Upper lobe of left lung (tissue), 6 donors: ENCODE data around the gene CIZ1. TPM values are rescaled to one million over a fixed set of nuclear protein-coding genes. Genes with fewer than 3 reads are reported as not detected.
A peak's percentile ranks its signal among the peaks of the same experiment; 100 is the strongest.

ENCODE experiments used
- ATAC-seq, 2 donors: fragments of 200-7000 bp; cut with Tn5 transposase; one replicate each; pipeline ENCODE4 v1.9.1; 2022; ENCODE audit warnings: mild to moderate bottlenecking in 2 of 2, moderate library complexity in 2 of 2; ENCODE audit not compliant: low FRiP score in 2 of 2
- DNase-seq, 2 donors: peaks; one replicate each; pipeline ENCODE4 v3.0.0-alpha.2; 2019 to 2020
- H3K27ac ChIP-seq, 4 donors: fragments of 200-600 bp; sonication (generic); one replicate each; pipeline ENCODE4 v1.5.1; 2016 to 2019
- H3K27me3 ChIP-seq, 4 donors: fragments of 200-600 bp; sonication (generic); one replicate each; pipeline ENCODE4 v1.5.1; 2017 to 2019
- H3K36me3 ChIP-seq, 4 donors: fragments of 200-600 bp; sonication (generic); one replicate each; pipeline ENCODE4 v1.5.1; 2016 to 2019
- H3K4me1 ChIP-seq, 4 donors: fragments of 200-600 bp; sonication (generic); one replicate each; pipeline ENCODE4 v1.5.1; 2018 to 2019
- H3K4me3 ChIP-seq, 4 donors: fragments of 200-600 bp; sonication (generic); one replicate each; pipeline ENCODE4 v1.5.1; 2017 to 2019; ENCODE audit warnings: mild to moderate bottlenecking in 2 of 4, moderate library complexity in 1 of 4
- H3K9me3 ChIP-seq, 4 donors: fragments of 200-600 bp; sonication (generic); one replicate each; pipeline ENCODE4 v1.5.1; 2018 to 2019
- CTCF ChIP-seq, 6 experiments: fragments of 450-650 bp in 4 of 6; fragments of 200-600 bp in 2 of 6; sonication (generic) in 2 of 6; IDR thresholded peaks; one replicate each; pipeline ENCODE4 v1.5.1; 2016 to 2019; ENCODE audit warnings: antibody characterized with exemption in 6 of 6
- EP300 ChIP-seq, 4 donors: sonication (generic); formaldehyde crosslinking; IDR thresholded peaks; one replicate each; pipeline ENCODE4 v1.5.1; 2017; ENCODE audit warnings: antibody characterized with exemption in 4 of 4, control low read depth in 2 of 4
- POLR2A ChIP-seq, 4 donors: fragments of 450-650 bp; IDR thresholded peaks; one replicate each; pipeline ENCODE4 v1.5.1; 2016 to 2017; ENCODE audit warnings: antibody characterized with exemption in 4 of 4, mild to moderate bottlenecking in 2 of 4
- POLR2AphosphoS5 ChIP-seq, 2 donors: sonication (generic); formaldehyde crosslinking; IDR thresholded peaks; one replicate each; pipeline ENCODE4 v1.5.1; 2017; ENCODE audit warnings: antibody characterized with exemption in 2 of 2
- WGBS, 2 donors: methylation state at CpG; one replicate each; pipeline ENCODE4 v1.1.5; 2017 to 2018; 5-methylcytosine and 5-hydroxymethylcytosine counted together
- total RNA-seq, 6 donors: library from RNA; depleted of rRNA in 4 of 6; stranded (reverse); fragments of >200 nt in 4 of 6; gene quantifications; one replicate each; pipeline versions ENCODE4 v1.1.0 to v1.2.1, GENCODE V29; 2016 to 2021
- donor health status: DM: no; HTN: no; CAD: no; lungs with moderate emphysema.
- donor health status: DM: no; HTN: yes; CAD: no; lungs with severe emphysema.

CIZ1 gene
- total RNA-seq, 6 donors from 2014 or later: 53.4 to 136 (median 95.5) TPM

DNA sequence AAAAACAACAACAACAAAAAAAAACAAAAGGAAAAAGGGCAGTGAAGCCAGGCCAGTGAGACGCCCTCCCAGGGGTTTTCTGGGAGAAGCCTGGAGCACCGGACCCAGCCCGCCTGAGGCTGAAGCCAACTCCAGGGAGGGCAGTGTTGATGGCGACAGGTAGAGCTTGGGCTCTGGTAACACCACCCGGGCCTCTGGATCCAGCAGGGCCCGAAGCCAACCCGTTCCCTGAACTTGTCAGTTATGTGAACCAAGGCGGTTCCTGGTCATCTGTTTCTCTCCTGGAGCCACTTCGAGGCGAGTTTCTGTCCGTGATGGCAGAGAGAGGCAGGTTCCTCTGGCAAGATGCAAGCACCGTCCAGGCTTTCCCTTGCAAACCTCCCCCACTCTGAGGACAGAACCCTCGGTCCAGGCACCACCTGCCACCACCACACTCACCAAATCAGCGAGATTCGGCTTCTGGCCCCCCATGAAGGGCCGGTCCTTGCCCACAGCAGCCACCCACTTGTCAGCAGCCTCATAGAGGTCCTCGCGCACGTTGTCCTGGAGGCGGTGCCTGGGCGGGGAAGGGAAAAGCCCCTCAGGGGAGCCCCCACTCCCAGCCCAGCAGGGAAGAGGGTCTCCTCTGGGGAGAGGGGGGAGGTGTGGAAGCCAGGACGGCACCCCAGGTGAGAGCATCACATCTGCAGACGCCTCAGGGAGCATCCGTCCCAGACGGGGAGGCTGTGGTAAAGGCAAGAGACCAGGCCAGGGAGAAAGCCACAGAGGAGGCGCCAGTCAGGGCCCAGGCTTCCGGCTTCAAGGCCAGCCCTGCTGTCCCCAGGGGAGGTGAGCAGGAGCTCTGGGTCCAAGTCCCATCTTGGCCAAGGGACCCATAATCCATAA is 69.2 kb downstream of the CIZ1 start:
- H3K4me3 ChIP-seq: no peak overlapping the region
- TF ChIP-seq POLR2AphosphoS5 (IDR thresholded peaks at IDR 0.05) (no peak), POLR2A (IDR thresholded peaks at IDR 0.05) (no peak), EP300 (IDR thresholded peaks at IDR 0.05) (no peak), CTCF (IDR thresholded peaks at IDR 0.05) (no peak)
- no peak for DNase-seq
- peaks cover 4 to 41% (median 28%) of the 10 kb centered on the region in 4 donors for H3K36me3 ChIP-seq
- no peak overlapping the region for H3K27ac ChIP-seq
- 90 to 93% methylated on average over 13 to 27 of the region's 27 CpGs for WGBS, 2 donors
- ATAC-seq: no peak
- H3K4me1 ChIP-seq: peaks cover 23 to 31% (median 25%) of the 10 kb centered on the region in 4 donors
- H3K9me3 ChIP-seq: no peaks in the 10 kb centered on the region
- no peaks in the 10 kb centered on the region for H3K27me3 ChIP-seq

DNA sequence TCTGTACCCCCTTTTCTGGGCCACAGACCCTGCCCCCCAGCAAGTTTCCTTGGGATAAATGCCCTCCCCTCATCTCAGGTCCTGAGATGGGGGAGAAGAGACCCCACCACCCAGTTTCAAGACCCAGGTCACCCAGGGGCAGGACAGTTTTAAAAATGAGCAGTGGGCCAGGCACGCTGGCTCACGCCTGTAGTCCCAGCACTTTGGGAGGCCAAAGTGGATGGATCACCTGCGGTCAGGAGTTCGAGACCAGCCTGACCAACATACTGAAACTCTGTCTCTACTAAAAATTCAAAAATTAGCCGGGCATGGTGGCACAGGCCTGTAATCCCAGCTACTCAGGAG is 69.9 kb downstream of the CIZ1 start:
- H3K9me3 ChIP-seq: no peaks in the 10 kb centered on the region
- no peak for TF ChIP-seq CTCF (IDR thresholded peaks at IDR 0.05)
- no peak for TF ChIP-seq EP300 (IDR thresholded peaks at IDR 0.05)
- no peak for TF ChIP-seq POLR2A (IDR thresholded peaks at IDR 0.05)
- no peak for TF ChIP-seq POLR2AphosphoS5 (IDR thresholded peaks at IDR 0.05)
- no peak overlapping the region for H3K27ac ChIP-seq
- H3K27me3 ChIP-seq: no peaks in the 10 kb centered on the region
- no peak for ATAC-seq
- H3K36me3 ChIP-seq: peaks cover 4 to 41% (median 28%) of the 10 kb centered on the region in 4 donors
- 90 to 98% methylated on average over 5 of the region's 5 CpGs for WGBS, 2 donors
- H3K4me3 ChIP-seq: no peak overlapping the region
- no peak for DNase-seq
- H3K4me1 ChIP-seq: peaks cover 18 to 24% (median 20%) of the 10 kb centered on the region in 4 donors

DNA sequence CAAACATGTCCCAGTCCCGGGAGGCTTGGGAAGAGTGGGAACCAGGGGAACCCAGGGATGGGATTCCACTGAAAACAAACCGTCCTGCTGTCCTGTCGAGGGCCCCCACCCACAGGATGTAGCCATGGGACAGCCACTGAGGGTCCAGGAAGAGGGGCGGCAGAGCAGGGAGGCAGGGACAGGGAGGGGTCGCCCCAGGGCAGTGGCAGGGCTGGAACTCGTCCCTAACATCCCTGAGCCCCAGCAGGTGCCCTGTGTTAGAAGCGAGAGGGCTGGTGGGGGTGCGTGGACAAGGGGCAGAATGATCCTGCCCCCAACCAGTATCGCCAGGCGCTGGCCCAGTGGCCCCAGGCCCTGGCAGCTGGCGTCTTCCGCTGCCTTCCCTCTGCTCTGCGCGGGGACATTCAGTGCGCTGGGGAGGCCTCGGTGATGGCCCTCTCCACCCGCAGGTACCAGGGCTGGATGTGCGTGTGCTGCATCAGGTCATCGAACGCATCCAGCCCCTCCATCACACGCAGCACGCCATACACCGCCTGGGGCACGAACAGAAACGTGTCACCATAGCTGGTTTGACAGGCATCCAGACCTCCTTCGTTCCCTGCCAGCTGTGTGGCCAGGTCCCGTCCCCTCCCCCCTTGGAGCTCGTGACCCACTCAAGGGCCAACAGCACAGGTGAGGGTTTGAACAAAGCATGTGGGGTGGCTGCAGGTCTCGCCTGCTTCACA is 70.5 kb downstream of the CIZ1 start:
- no peak for TF ChIP-seq EP300 (IDR thresholded peaks at IDR 0.05)
- no peak for TF ChIP-seq CTCF (IDR thresholded peaks at IDR 0.05)
- no peak for TF ChIP-seq POLR2AphosphoS5 (IDR thresholded peaks at IDR 0.05)
- TF ChIP-seq POLR2A (IDR thresholded peaks at IDR 0.05): no peak
- no peaks in the 10 kb centered on the region for H3K27me3 ChIP-seq
- H3K36me3 ChIP-seq: peaks cover 4 to 41% (median 28%) of the 10 kb centered on the region in 4 donors
- no peaks in the 10 kb centered on the region for H3K9me3 ChIP-seq
- no peak overlapping the region for H3K4me3 ChIP-seq
- peaks cover 13 to 18% (median 15%) of the 10 kb centered on the region in 4 donors for H3K4me1 ChIP-seq
- no peak for ATAC-seq
- 88 to 91% methylated on average over 7 to 25 of the region's 29 CpGs for WGBS, 2 donors
- H3K27ac ChIP-seq: no peak overlapping the region
- peak in 1 of 2 donors; percentile 72 for DNase-seq

DNA sequence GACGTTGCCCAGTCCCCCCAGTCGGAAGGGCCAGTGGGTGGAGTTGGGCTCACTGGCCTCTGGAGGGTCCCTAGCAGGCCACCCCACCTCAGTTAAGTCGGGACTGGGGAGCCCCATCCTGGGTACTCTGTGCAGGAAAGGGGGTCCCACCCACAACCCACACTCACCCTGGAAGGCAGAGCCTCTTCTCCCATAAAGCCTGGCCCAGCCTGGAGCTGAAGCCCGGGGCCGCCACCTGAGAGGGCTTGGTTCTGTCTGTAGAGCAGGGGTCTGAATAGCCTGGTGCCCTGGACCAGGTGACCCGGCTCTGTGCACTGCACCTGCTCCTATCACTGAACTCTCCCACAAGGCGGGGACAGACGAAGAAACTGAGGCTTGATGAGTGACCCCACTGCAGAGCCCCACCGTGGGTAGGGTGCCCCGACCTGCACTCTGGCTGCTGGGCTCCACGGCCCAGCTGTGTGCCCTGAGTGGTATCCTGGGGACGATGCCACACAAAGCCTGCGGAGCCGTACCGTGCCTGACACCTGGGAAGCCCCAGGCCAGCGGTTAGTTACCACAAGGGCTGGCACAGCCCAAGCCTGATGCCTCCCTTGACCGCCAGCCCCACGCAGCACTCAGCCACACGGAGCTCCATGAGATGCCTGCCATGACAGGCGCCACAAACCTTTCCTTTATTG is 71.2 kb downstream of the CIZ1 start:
- Histone ChIP-seq H3K27ac (no peak overlapping the region), H3K4me3 (no peak overlapping the region), H3K9me3 (no peaks in the 10 kb centered on the region), H3K36me3 (peaks cover 4 to 41% (median 28%) of the 10 kb centered on the region in 4 donors), H3K27me3 (no peaks in the 10 kb centered on the region), H3K4me1 (peaks cover 8 to 11% (median 10%) of the 10 kb centered on the region in 4 donors)
- TF ChIP-seq POLR2A (IDR thresholded peaks at IDR 0.05): no peak
- TF ChIP-seq EP300 (IDR thresholded peaks at IDR 0.05): no peak
- no peak for TF ChIP-seq POLR2AphosphoS5 (IDR thresholded peaks at IDR 0.05)
- no peak for DNase-seq
- ATAC-seq: no peak
- 76 to 88% methylated on average over 7 to 14 of the region's 20 CpGs for WGBS, 2 donors
